BLaER1 (cell line): ENCODE results near the gene ISCA1.
"Not testable (repeated sequence)": the region's sequence is repeated elsewhere in the genome, so short reads cannot be mapped to it uniquely, and the experiment has no call there.

ENCODE experiments used
- H3K27ac ChIP-seq: shearing (Covaris generic); formaldehyde crosslinking; 2 replicates; pipeline ENCODE4 v1.8.1; 2022
- H3K27me3 ChIP-seq: shearing (Covaris generic); formaldehyde crosslinking; 2 replicates; pipeline ENCODE4 v1.8.1; 2022
- H3K36me3 ChIP-seq: shearing (Covaris generic); formaldehyde crosslinking; 2 replicates; pipeline ENCODE4 v1.8.1; 2022
- H3K4me1 ChIP-seq: shearing (Covaris generic); formaldehyde crosslinking; 2 replicates; pipeline ENCODE4 v1.8.1; 2022
- H3K4me2 ChIP-seq: shearing (Covaris generic); formaldehyde crosslinking; 2 replicates; pipeline ENCODE4 v1.8.1; 2022
- H3K4me3 ChIP-seq: shearing (Covaris generic); formaldehyde crosslinking; 2 replicates; pipeline ENCODE4 v1.8.1; 2022
- H3K9ac ChIP-seq: shearing (Covaris generic); formaldehyde crosslinking; 2 replicates; pipeline ENCODE4 v1.8.1; 2022
- H3K9me3 ChIP-seq: shearing (Covaris generic); formaldehyde crosslinking; 2 replicates; pipeline ENCODE4 v1.8.1; 2022
- H4K20me1 ChIP-seq: shearing (Covaris generic); formaldehyde crosslinking; 2 replicates; pipeline ENCODE4 v1.8.1; 2022
- Cebpa-rat ChIP-seq: shearing (Covaris generic); IDR thresholded peaks from 2 replicates; pipeline ENCODE4 v1.8.1; 2022

ISCA1 gene

DNA sequence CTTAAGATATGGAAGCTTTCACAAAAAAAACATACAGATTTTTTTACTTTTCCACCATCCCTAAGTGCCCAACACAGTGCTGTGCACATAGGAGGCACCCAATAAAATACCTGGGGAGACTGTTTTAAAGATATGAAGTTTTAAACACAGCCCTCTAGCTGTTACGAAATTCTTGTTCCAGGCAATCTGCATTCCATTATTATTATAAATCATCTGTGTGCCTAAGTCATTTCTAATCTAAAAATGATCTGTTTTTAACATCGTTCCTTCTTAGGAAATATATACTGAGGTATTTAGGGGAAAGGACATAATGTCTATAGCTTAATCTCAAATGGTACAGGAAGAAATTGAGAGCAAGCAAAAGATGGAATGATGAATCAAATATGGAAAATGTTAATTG, 32.7 kb upstream of the ISCA1 start:
- no peaks in the 10 kb centered on the region for H4K20me1 ChIP-seq
- no peaks in the 10 kb centered on the region for H3K4me1 ChIP-seq
- no peak overlapping the region for H3K4me2 ChIP-seq
- no peak overlapping the region for H3K9ac ChIP-seq
- H3K36me3 ChIP-seq: peaks cover 95% of the 10 kb centered on the region
- no peak overlapping the region for H3K27ac ChIP-seq
- H3K27me3 ChIP-seq: no peaks in the 10 kb centered on the region
- H3K9me3 ChIP-seq: peaks cover 22% of the 10 kb centered on the region; the same call in 1 of the 2 replicates
- no peak overlapping the region for H3K4me3 ChIP-seq
- no peak for TF ChIP-seq Cebpa-rat

DNA sequence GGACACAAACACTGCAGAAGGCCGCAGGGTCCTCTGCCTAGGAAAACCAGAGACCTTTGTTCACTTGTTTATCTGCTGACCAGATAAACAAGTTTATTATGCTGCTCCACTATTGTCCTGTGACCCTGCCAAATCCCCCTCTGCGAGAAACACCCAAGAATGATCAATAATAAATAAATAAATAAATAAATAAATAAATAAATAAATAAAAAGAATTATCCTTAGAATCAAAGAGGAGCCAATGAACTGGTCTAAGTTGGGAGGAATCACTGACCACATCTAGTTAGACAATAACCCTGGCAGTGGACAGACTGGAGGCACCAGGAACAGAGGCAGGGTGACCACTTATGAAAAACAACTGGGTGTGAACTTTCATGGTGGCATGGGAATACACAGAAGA, 30.6 kb upstream of the ISCA1 start:
- not testable (repeated sequence) for H3K4me3 ChIP-seq, H3K27ac ChIP-seq
- H3K36me3 ChIP-seq: peaks cover 93% of the 10 kb centered on the region

DNA sequence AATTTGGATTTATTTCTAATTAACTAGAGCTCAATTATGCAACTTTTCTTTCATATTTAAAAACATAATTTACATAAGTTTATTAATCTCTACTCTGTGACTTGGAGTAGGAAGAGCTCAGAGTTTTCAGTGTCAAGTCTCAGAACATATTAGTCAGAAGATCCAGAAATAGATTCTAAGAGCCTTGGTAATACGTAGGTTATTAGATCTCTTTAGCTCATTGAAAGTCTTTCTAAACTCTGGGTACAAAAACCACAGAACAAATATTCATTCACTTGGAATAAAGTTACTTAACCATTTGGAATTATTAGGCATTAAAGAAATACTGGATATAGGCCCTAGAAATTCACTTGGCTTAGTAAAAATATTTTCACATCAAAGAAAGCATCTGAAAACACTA, 26.3 kb upstream of the ISCA1 start:
- H3K4me3 ChIP-seq: no peak overlapping the region
- H3K9me3 ChIP-seq: peaks cover 22% of the 10 kb centered on the region; the same call in 1 of the 2 replicates
- no peaks in the 10 kb centered on the region for H3K27me3 ChIP-seq
- no peak overlapping the region for H3K9ac ChIP-seq
- H3K27ac ChIP-seq: no peak overlapping the region
- no peaks in the 10 kb centered on the region for H4K20me1 ChIP-seq
- no peaks in the 10 kb centered on the region for H3K4me1 ChIP-seq
- peaks cover 87% of the 10 kb centered on the region for H3K36me3 ChIP-seq
- no peak for TF ChIP-seq Cebpa-rat
- H3K4me2 ChIP-seq: no peak overlapping the region

More for the DNA sequence above, 30.6 kb upstream of the ISCA1 start:
- H3K4me2 ChIP-seq, H3K27me3 ChIP-seq, H4K20me1 ChIP-seq, H3K4me1 ChIP-seq, H3K9ac ChIP-seq: not testable (repeated sequence)
- H3K9me3 ChIP-seq: peaks cover 22% of the 10 kb centered on the region; the same call in 1 of the 2 replicates

DNA sequence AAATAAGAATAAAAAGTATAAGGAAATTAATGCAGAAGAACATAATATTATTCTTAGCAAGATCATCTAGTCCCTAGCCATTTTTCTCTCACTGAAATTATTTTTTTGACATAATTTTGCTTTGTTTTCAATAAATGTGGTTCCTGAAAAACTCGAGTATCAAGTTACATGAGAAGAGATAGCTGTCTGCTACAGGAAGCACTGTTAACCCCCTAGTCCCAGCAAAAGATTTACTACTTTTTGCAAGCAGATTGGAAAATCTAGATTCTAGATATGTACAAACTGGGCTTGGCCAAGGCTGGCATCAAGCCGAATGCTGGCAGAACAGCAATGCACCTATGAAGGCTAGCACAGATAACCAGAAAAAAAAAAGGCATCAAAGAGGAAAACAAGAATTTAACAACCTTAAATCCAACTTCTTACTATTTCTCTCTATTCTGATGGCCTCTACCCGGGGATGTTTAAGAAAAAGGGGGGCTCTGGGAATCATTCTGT, 21.9 kb upstream of the ISCA1 start:
- Histone ChIP-seq H3K4me3 (no peak overlapping the region), H3K27me3 (no peaks in the 10 kb centered on the region), H3K27ac (no peak overlapping the region), H3K4me2 (no peak overlapping the region), H3K9ac (no peak overlapping the region), H4K20me1 (no peaks in the 10 kb centered on the region), H3K36me3 (peaks cover 87% of the 10 kb centered on the region), H3K9me3 (no peaks in the 10 kb centered on the region), H3K4me1 (no peaks in the 10 kb centered on the region)
- no peak for TF ChIP-seq Cebpa-rat

DNA sequence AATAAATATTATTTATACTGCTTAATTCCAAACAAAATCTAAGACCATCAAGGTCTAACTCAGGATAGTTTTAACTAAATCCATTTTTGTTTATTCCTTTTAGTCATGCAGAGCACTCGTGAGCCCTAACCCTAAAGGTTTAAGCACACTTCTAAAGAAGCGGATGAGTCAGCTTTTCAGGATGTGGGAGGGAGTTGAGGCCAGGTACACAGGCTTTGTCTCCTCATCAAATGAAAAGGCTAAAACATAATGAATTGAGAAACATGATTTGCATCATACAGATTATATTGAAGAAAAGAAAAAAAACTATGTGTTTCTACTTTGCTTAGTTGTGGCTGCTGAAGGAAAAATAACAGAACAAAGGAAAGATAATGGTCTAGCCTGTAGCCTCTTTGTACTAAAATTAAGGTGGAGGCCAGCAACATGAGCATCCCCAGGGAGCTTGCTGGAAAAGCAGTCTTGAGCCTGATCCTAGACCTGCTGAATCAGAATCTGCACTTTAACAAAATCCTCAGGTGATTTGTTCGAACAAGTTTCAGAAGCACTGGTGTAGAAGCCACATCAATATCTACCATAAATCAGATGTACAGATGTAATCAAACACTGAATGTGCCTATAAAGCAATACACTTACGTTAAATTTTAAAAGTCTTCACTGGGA, 21.1 kb upstream of the ISCA1 start:
- TF ChIP-seq Cebpa-rat: no peak
- Histone ChIP-seq H3K4me2 (no peak overlapping the region), H3K36me3 (peaks cover 89% of the 10 kb centered on the region), H3K4me3 (no peak overlapping the region), H3K27ac (no peak overlapping the region), H3K9ac (no peak overlapping the region), H3K27me3 (no peaks in the 10 kb centered on the region), H3K4me1 (no peaks in the 10 kb centered on the region), H3K9me3 (no peaks in the 10 kb centered on the region), H4K20me1 (no peaks in the 10 kb centered on the region)

DNA sequence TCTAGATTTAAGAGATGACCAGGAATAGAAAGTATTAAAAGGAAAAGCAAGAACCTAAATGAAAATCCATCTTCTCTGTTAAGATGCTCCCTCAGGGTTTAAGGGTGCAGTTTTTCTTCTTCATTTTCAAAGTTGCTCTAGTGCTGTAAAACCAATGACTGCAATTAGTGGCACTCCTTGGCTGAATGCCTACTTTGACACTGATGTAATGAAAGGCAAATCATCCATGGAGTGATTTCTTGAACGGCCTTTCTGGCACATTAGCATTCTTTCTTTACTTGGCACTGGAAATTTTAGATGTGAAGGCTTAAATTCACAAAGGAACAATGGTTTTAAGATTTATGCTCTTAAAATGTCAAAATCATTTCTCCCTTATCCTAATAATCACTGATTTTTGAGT, 19.3 kb upstream of the ISCA1 start:
- H3K36me3 ChIP-seq: peaks cover 88% of the 10 kb centered on the region
- H3K27me3 ChIP-seq: no peaks in the 10 kb centered on the region
- H3K27ac ChIP-seq: no peak overlapping the region
- H4K20me1 ChIP-seq: no peaks in the 10 kb centered on the region
- H3K4me3 ChIP-seq: no peak overlapping the region
- no peak overlapping the region for H3K4me2 ChIP-seq
- TF ChIP-seq Cebpa-rat: no peak
- H3K4me1 ChIP-seq: no peaks in the 10 kb centered on the region
- H3K9ac ChIP-seq: no peak overlapping the region
- no peaks in the 10 kb centered on the region for H3K9me3 ChIP-seq

DNA sequence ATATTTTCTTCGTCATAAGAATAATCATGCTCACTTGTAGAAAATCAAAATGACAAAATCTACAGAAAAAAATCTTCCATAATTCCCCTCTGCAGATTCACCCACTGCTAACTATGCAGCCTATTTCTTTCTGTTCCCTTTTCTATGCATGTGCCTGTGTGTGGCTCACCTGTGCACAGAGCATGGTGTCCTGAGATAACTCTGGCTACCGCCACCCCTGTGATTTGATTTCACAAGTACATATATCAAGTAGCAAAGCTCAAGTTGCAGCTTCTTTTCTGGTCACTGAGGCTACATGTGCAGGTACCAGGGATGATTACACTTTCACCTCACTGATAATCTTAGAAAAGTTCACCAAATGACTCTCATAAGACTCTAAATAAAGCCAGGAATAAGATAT, 18.4 kb upstream of the ISCA1 start:
- peaks cover 87% of the 10 kb centered on the region for H3K36me3 ChIP-seq
- no peaks in the 10 kb centered on the region for H3K9me3 ChIP-seq
- no peaks in the 10 kb centered on the region for H3K4me1 ChIP-seq
- H3K4me2 ChIP-seq: no peak overlapping the region
- H3K4me3 ChIP-seq: no peak overlapping the region
- no peaks in the 10 kb centered on the region for H3K27me3 ChIP-seq
- no peaks in the 10 kb centered on the region for H4K20me1 ChIP-seq
- no peak for TF ChIP-seq Cebpa-rat
- H3K9ac ChIP-seq: no peak overlapping the region
- H3K27ac ChIP-seq: no peak overlapping the region

DNA sequence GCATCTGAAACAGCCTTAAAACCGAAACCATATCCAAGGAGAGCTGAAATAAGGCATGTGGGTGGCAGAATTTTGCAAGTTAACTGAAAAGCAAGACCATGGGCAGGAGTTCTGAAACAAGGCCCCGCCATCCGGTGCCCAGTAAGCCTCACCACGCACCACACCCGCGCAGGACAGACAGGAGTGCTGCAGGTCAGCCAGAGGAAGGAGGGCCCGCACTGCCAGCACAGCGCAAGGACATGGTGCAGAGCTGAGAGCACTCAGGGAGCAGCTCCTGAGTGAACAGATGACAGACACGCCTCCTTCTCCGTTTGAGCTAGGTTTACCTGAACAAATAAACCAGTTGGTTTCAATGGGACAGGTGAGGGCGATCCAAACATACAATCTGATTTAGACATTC, 16.5 kb upstream of the ISCA1 start:
- Histone ChIP-seq H3K4me3 (no peak overlapping the region), H3K9me3 (no peaks in the 10 kb centered on the region), H4K20me1 (no peaks in the 10 kb centered on the region), H3K27me3 (no peaks in the 10 kb centered on the region), H3K4me1 (no peaks in the 10 kb centered on the region), H3K4me2 (no peak overlapping the region), H3K9ac (0 out of 2 replicates have a peak overlapping the region, but pooled peaks have one; percentile 4), H3K27ac (no peak overlapping the region), H3K36me3 (peaks cover 76% of the 10 kb centered on the region)
- no peak for TF ChIP-seq Cebpa-rat

DNA sequence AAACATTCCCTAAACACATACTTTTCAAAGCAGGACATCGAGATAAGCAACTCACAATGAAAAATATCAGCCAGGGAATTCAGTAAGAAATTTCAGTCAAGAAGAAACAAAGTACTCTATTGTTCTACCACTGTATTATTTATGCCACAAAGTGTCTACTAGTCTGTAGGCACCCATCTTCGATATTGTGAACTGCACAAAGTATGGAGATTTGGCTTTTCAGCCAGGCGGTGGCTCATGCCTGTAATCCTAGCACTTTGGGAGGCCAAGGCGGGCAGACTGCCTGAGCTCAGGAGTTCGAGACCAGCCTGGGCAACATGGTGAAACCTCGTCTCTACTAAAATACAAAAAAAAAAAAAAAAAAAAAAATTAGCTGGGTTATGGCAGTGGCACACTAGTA, 8.0 kb upstream of the ISCA1 start:
- H3K4me1 ChIP-seq, H3K4me2 ChIP-seq, H3K27ac ChIP-seq, H4K20me1 ChIP-seq, H3K4me3 ChIP-seq, H3K9ac ChIP-seq, H3K27me3 ChIP-seq, H3K9me3 ChIP-seq: not testable (repeated sequence)
- H3K36me3 ChIP-seq: peaks cover 24% of the 10 kb centered on the region; the same call in 1 of the 2 replicates

DNA sequence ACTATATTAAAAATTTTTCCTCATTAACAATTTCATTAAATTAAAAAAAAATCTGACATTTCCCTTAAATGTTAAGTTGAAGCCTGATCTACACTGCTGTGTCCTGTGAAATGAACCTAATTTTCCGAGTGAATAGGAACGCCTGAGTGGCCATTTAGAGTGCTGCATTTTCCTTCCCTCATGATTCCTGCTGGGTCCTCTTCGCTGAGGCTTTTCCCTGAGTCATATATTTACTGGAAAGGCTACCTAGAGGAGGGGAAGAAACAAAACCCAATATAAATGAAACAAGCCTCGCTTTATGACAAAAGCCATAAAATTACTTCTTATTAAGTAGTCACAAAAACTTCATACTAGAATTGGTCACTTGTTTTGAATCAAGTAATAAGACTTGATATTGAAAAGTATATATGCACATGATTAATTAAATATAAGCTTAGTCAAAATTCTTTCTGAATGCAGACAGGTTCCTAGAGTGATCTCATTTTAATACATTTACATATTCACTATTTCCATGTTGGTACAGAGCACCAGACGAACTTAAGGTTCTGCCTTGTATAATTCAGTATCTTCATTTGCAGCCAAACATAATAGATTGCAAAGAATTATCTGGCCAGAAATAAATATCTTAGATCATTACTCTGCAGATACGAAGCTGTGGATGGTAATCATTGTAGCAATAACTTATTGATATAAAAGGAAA, 6.3 kb upstream of the ISCA1 start:
- TF ChIP-seq Cebpa-rat: no peak
- H3K9me3 ChIP-seq: no peaks in the 10 kb centered on the region
- H3K9ac ChIP-seq: no peak overlapping the region
- H3K4me2 ChIP-seq: no peak overlapping the region
- no peaks in the 10 kb centered on the region for H3K4me1 ChIP-seq
- H3K27ac ChIP-seq: no peak overlapping the region
- H3K27me3 ChIP-seq: no peaks in the 10 kb centered on the region
- H3K4me3 ChIP-seq: no peak overlapping the region
- H3K36me3 ChIP-seq: peaks cover 21% of the 10 kb centered on the region; the same call in 1 of the 2 replicates
- H4K20me1 ChIP-seq: no peaks in the 10 kb centered on the region
